ENCODE data around the gene TMEM131.

TMEM131 gene

DNA sequence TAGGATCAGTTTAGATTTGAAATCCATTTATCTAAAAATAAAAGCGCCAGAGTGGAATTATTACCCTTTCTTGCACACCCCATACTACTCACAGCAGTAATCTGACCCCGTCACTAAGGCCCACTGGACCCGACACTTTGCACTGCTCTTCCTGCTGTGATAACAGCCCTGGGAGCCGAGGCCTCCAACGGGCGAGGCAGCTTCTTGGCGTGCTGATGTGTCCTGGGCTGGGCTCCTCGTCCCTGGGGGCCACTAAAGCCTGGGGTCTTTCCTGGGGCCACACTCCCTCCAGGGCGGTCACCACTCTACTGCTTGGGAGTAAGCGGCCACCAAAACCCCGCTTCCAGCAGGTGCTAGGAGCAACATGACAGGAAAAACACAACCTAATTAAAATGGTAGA is 220.7 kb downstream of the TMEM131 start:
- no peak overlapping the region for H4K91ac ChIP-seq (ENCODE audit: low read depth, low read length)
- no peaks in the 10 kb centered on the region for H3K79me2 ChIP-seq (ENCODE audit: control insufficient read depth, insufficient read depth, low read length, poor library complexity)
- H3K23ac ChIP-seq (ENCODE audit: low read length), result no peak overlapping the region
- no peak overlapping the region for H2BK5ac ChIP-seq (ENCODE audit: low read depth, low read length, poor library complexity)
- no peaks in the 10 kb centered on the region for H3K79me1 ChIP-seq (ENCODE audit: low read length)
- H3K9ac ChIP-seq (ENCODE audit: low read length), result no peak overlapping the region
- H2BK120ac ChIP-seq (ENCODE audit: insufficient read depth, low read length, poor library complexity), result no peak overlapping the region
- no peak for DNase-seq
- no peak overlapping the region for H3K4ac ChIP-seq (ENCODE audit: low read depth, low read length)
- no peaks in the 10 kb centered on the region for H3K27me3 ChIP-seq (ENCODE audit: insufficient read depth, low read length)
- no peak overlapping the region for H3K4me2 ChIP-seq (ENCODE audit: low read length)
- H3K9me3 ChIP-seq (ENCODE audit: insufficient read depth, low read depth, low read length), result no peaks in the 10 kb centered on the region
- H3K14ac ChIP-seq (ENCODE audit: low read length), result no peak overlapping the region
- H3K36me3 ChIP-seq (ENCODE audit: control insufficient read depth in 1 of 2, insufficient read depth in 2 of 2, low read length in 2 of 2), result peaks cover 7 to 21% of the 10 kb centered on the region in 2 experiments
- H4K8ac ChIP-seq (ENCODE audit: low read depth, low read length), result no peak overlapping the region
- no peak overlapping the region for H2AFZ ChIP-seq (ENCODE audit: insufficient read depth, low read length, poor library complexity)
- no peak overlapping the region for H3K27ac ChIP-seq (ENCODE audit: low read depth, low read length)
- no peak overlapping the region for H2BK12ac ChIP-seq (ENCODE audit: low read length)
- H3K4me1 ChIP-seq (ENCODE audit: control insufficient read depth in 1 of 2, insufficient read depth in 2 of 2, low read length in 2 of 2), result no peaks in the 10 kb centered on the region
- no peak overlapping the region for H2AK5ac ChIP-seq (ENCODE audit: low read length)
- H4K12ac ChIP-seq (ENCODE audit: low read depth, low read length), result no peak overlapping the region
- no peak overlapping the region for H3K18ac ChIP-seq (ENCODE audit: low read length)
- no peak overlapping the region for H3K4me3 ChIP-seq (ENCODE audit: low read depth, low read length)
- WGBS (ENCODE audit: extremely low coverage, insufficient coverage, insufficient read length), result no CpG with 5 or more reads among the region's 11 CpGs

DNA sequence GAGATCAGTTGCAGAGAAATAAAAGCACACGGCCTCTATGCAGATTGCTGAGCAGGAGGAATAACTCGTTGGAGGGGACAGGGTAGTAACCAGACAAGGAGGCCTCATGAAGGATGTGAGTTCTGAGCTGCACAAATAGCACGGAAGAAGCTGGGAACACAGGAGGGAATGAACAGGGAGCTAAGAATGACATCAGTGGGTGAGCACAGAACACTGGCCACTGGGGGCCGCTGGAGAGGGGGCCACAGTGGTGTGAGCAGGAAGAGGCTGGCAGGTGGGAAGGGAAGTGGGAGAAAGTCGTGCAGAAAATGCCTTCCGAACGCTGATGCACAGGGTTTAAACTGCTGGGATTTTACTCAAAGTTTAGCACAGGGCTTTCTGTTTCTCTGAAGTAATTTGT is 221.3 kb downstream of the TMEM131 start:
- no CpG with 5 or more reads among the region's 7 CpGs for WGBS (ENCODE audit: extremely low coverage, insufficient coverage, insufficient read length)
- peaks cover 7 to 21% of the 10 kb centered on the region in 2 experiments for H3K36me3 ChIP-seq (ENCODE audit: control insufficient read depth in 1 of 2, insufficient read depth in 2 of 2, low read length in 2 of 2)
- H4K12ac ChIP-seq (ENCODE audit: low read depth, low read length), result no peak overlapping the region

DNA sequence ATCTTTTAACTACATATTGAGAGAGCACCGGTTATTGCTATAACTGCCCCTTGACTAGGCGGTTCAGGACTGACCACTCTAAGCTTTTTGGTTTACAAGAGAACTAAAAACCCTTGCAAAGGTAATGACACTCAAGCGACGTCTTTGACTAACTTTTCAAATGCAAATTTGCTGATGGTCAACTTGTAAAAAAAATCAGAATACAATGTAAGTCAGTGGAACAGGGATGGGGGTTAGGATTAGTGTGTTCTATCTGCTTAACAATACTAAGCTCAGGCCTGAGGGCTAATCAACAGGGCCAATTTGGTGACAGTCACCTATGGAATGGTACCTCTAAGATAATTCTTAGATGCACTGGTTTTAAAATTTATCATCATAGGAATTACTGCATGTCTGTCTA is 225.3 kb downstream of the TMEM131 start:
- no peak overlapping the region for H2AK5ac ChIP-seq (ENCODE audit: low read length)
- no CpG with 5 or more reads among the region's 4 CpGs for WGBS (ENCODE audit: extremely low coverage, insufficient coverage, insufficient read length)

More for the DNA sequence above, 221.3 kb downstream of the TMEM131 start:
- Histone ChIP-seq H3K18ac (ENCODE audit: low read length) (no peak overlapping the region), H2AFZ (ENCODE audit: insufficient read depth, low read length, poor library complexity) (no peak overlapping the region), H3K4me1 (ENCODE audit: control insufficient read depth in 1 of 2, insufficient read depth in 2 of 2, low read length in 2 of 2) (no peaks in the 10 kb centered on the region), H3K79me2 (ENCODE audit: control insufficient read depth, insufficient read depth, low read length, poor library complexity) (no peaks in the 10 kb centered on the region), H3K23ac (ENCODE audit: low read length) (no peak overlapping the region), H2BK12ac (ENCODE audit: low read length) (no peak overlapping the region), H3K14ac (ENCODE audit: low read length) (no peak overlapping the region), H3K4me3 (ENCODE audit: low read depth, low read length) (no peak overlapping the region), H3K4ac (ENCODE audit: low read depth, low read length) (no peak overlapping the region), H3K79me1 (ENCODE audit: low read length) (no peaks in the 10 kb centered on the region), H4K91ac (ENCODE audit: low read depth, low read length) (no peak overlapping the region), H2BK5ac (ENCODE audit: low read depth, low read length, poor library complexity) (no peak overlapping the region), H3K27me3 (ENCODE audit: insufficient read depth, low read length) (no peaks in the 10 kb centered on the region), H3K4me2 (ENCODE audit: low read length) (no peak overlapping the region), H3K9me3 (ENCODE audit: insufficient read depth, low read depth, low read length) (no peaks in the 10 kb centered on the region), H3K9ac (ENCODE audit: low read length) (no peak overlapping the region), H3K27ac (ENCODE audit: low read depth, low read length) (no peak overlapping the region), H2BK120ac (ENCODE audit: insufficient read depth, low read length, poor library complexity) (no peak overlapping the region), H2AK5ac (ENCODE audit: low read length) (no peak overlapping the region), H4K8ac (ENCODE audit: low read depth, low read length) (no peak overlapping the region)
- DNase-seq, result peak in 1 of 2 donors; percentile 10

DNA sequence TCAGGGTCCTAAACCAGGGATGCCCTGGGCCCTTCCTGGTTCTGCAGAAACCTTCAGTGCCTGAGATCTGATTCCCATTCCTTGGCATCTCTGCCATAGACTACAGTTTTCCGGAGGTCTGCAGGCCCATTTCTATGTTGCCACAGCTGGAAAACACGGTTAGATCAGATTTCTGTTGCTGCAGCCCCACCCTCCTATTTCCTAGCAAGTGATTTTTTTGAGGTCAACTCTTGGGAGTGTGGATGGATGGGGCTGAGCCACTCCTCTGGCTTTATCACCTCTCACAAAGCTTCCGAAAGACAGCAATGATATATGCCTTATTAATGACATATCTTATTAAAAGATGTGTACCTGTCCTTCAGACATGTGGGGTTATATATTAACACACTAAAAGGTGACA is 226.0 kb downstream of the TMEM131 start:
- H3K9me3 ChIP-seq (ENCODE audit: insufficient read depth, low read depth, low read length), result no peaks in the 10 kb centered on the region
- H3K4me3 ChIP-seq (ENCODE audit: low read depth, low read length), result no peak overlapping the region
- DNase-seq, result no peak
- H2AK5ac ChIP-seq (ENCODE audit: low read length), result no peak overlapping the region
- no peak overlapping the region for H4K91ac ChIP-seq (ENCODE audit: low read depth, low read length)
- H2BK120ac ChIP-seq (ENCODE audit: insufficient read depth, low read length, poor library complexity), result no peak overlapping the region
- no peak overlapping the region for H4K12ac ChIP-seq (ENCODE audit: low read depth, low read length)
- no peak overlapping the region for H2BK12ac ChIP-seq (ENCODE audit: low read length)
- H3K36me3 ChIP-seq (ENCODE audit: control insufficient read depth in 1 of 2, insufficient read depth in 2 of 2, low read length in 2 of 2), result peaks cover 13 to 28% of the 10 kb centered on the region in 2 experiments
- no peaks in the 10 kb centered on the region for H3K79me1 ChIP-seq (ENCODE audit: low read length)
- no peak overlapping the region for H3K4me2 ChIP-seq (ENCODE audit: low read length)
- H4K8ac ChIP-seq (ENCODE audit: low read depth, low read length), result no peak overlapping the region
- no peak overlapping the region for H3K4ac ChIP-seq (ENCODE audit: low read depth, low read length)
- no peak overlapping the region for H3K18ac ChIP-seq (ENCODE audit: low read length)
- no peak overlapping the region for H3K23ac ChIP-seq (ENCODE audit: low read length)
- WGBS (ENCODE audit: extremely low coverage, insufficient coverage, insufficient read length), result no CpG with 5 or more reads among the region's 3 CpGs
- no peaks in the 10 kb centered on the region for H3K79me2 ChIP-seq (ENCODE audit: control insufficient read depth, insufficient read depth, low read length, poor library complexity)
- no peak overlapping the region for H3K9ac ChIP-seq (ENCODE audit: low read length)
- H3K27ac ChIP-seq (ENCODE audit: low read depth, low read length), result no peak overlapping the region
- H2BK5ac ChIP-seq (ENCODE audit: low read depth, low read length, poor library complexity), result no peak overlapping the region
- H3K27me3 ChIP-seq (ENCODE audit: insufficient read depth, low read length), result no peaks in the 10 kb centered on the region
- no peak overlapping the region for H2AFZ ChIP-seq (ENCODE audit: insufficient read depth, low read length, poor library complexity)
- H3K4me1 ChIP-seq (ENCODE audit: control insufficient read depth in 1 of 2, insufficient read depth in 2 of 2, low read length in 2 of 2), result no peaks in the 10 kb centered on the region
- H3K14ac ChIP-seq (ENCODE audit: low read length), result no peak overlapping the region

More for the DNA sequence above, 225.3 kb downstream of the TMEM131 start:
- Histone ChIP-seq H3K9me3 (ENCODE audit: insufficient read depth, low read depth, low read length) (no peaks in the 10 kb centered on the region), H2BK120ac (ENCODE audit: insufficient read depth, low read length, poor library complexity) (no peak overlapping the region), H2BK5ac (ENCODE audit: low read depth, low read length, poor library complexity) (no peak overlapping the region), H2BK12ac (ENCODE audit: low read length) (no peak overlapping the region), H3K4me1 (ENCODE audit: control insufficient read depth in 1 of 2, insufficient read depth in 2 of 2, low read length in 2 of 2) (no peaks in the 10 kb centered on the region), H4K12ac (ENCODE audit: low read depth, low read length) (no peak overlapping the region), H3K4ac (ENCODE audit: low read depth, low read length) (no peak overlapping the region), H4K91ac (ENCODE audit: low read depth, low read length) (no peak overlapping the region), H3K14ac (ENCODE audit: low read length) (no peak overlapping the region), H3K36me3 (ENCODE audit: control insufficient read depth in 1 of 2, insufficient read depth in 2 of 2, low read length in 2 of 2) (peaks cover 7 to 22% of the 10 kb centered on the region in 2 experiments), H4K8ac (ENCODE audit: low read depth, low read length) (no peak overlapping the region), H3K27me3 (ENCODE audit: insufficient read depth, low read length) (no peaks in the 10 kb centered on the region), H3K27ac (ENCODE audit: low read depth, low read length) (no peak overlapping the region), H3K4me3 (ENCODE audit: low read depth, low read length) (no peak overlapping the region), H3K79me2 (ENCODE audit: control insufficient read depth, insufficient read depth, low read length, poor library complexity) (no peaks in the 10 kb centered on the region), H3K23ac (ENCODE audit: low read length) (no peak overlapping the region), H2AFZ (ENCODE audit: insufficient read depth, low read length, poor library complexity) (no peak overlapping the region), H3K9ac (ENCODE audit: low read length) (no peak overlapping the region), H3K79me1 (ENCODE audit: low read length) (no peaks in the 10 kb centered on the region), H3K4me2 (ENCODE audit: low read length) (no peak overlapping the region), H3K18ac (ENCODE audit: low read length) (no peak overlapping the region)
- DNase-seq, result no peak
